Uterus (tissue), 2 donors: ENCODE data around the gene SLC25A21.

Experiments
- CTCF ChIP-seq, 4 experiments: fragments of 200-600 bp in 2 of 4; fragments of 450-650 bp in 2 of 4; sonication (generic) in 2 of 4; IDR thresholded peaks; one replicate each; pipeline ENCODE4 v1.5.1; 2016 to 2019; ENCODE audit warnings: antibody characterized with exemption in 4 of 4, mild to moderate bottlenecking in 2 of 4, moderate library complexity in 1 of 4
- POLR2A ChIP-seq, 2 donors: fragments of 450-650 bp; IDR thresholded peaks; one replicate each; pipeline ENCODE4 v1.6.1; 2016; ENCODE audit warnings: antibody characterized with exemption in 2 of 2, mild to moderate bottlenecking in 1 of 2, moderate library complexity in 1 of 2

GRCh38 chr14:37060496-37061260 is 111.7 kb downstream of the SLC25A21 start:
- no peak for TF ChIP-seq CTCF (IDR thresholded peaks at IDR 0.05)
- no peak for TF ChIP-seq POLR2A (IDR thresholded peaks at IDR 0.05)
